Keratinocyte (primary cell): ENCODE results near the gene PABPN1L. TPM values are rescaled to one million over a fixed set of nuclear protein-coding genes. Genes with fewer than 3 reads are reported as not detected.

Source experiments
- DNase-seq: peaks from one replicate; pipeline ENCODE4 v3.0.0-alpha.2; 2011; ENCODE audit warnings: low read depth, missing footprints, low spot score
- FAIRE-seq: peaks from 2 replicates; lab custom pipeline; 2011; peaks lifted over from hg19 to GRCh38; lab: Jason Lieb, UNC
- H2AFZ ChIP-seq: 2 replicates; pipeline ENCODE4 v1.6.0; 2012; ENCODE audit warnings: low read length, control low read depth, inconsistent platforms; ENCODE audit not compliant: control insufficient read depth
- H3K27ac ChIP-seq: 2 replicates; pipeline ENCODE4 v1.5.1; 2011; ENCODE audit warnings: low read length; ENCODE audit not compliant: control insufficient read depth, insufficient read depth
- H3K27me3 ChIP-seq: 3 replicates; pipeline ENCODE4 v1.6.0; 2011; ENCODE audit warnings: low read length; ENCODE audit not compliant: control insufficient read depth, insufficient read depth; ENCODE audit errors: extremely low read depth
- H3K36me3 ChIP-seq, 2 experiments: 2 replicates in 1 of 2; 3 replicates in 1 of 2; pipeline ENCODE4 v1.5.1; 2011; ENCODE audit warnings: low read length in 2 of 2, mild to moderate bottlenecking in 1 of 2; ENCODE audit not compliant: control insufficient read depth in 2 of 2, insufficient read depth in 2 of 2; ENCODE audit errors: extremely low read depth in 1 of 2
- H3K4me1 ChIP-seq: 3 replicates; pipeline ENCODE4 v1.5.1; 2011; ENCODE audit warnings: low read length; ENCODE audit not compliant: control insufficient read depth, insufficient read depth; ENCODE audit errors: extremely low read depth
- H3K4me2 ChIP-seq: 3 replicates; pipeline ENCODE4 v1.6.0; 2011; ENCODE audit warnings: low read depth, low read length; ENCODE audit not compliant: control insufficient read depth, insufficient read depth; ENCODE audit errors: extremely low read depth
- H3K4me3 ChIP-seq, 3 experiments: fragments of 200-600 bp in 1 of 3; sonication (generic) in 1 of 3; 2 replicates in 2 of 3; 3 replicates in 1 of 3; pipeline ENCODE4 v1.5.1; 2011 to 2016; ENCODE audit warnings: low read length in 3 of 3, mild to moderate bottlenecking in 3 of 3, control low read depth in 2 of 3, inconsistent platforms in 1 of 3, low read depth in 1 of 3, mixed read lengths in 1 of 3, mixed run types in 1 of 3, moderate library complexity in 1 of 3; ENCODE audit not compliant: control insufficient read depth in 2 of 3, insufficient read depth in 2 of 3; ENCODE audit errors: extremely low read depth in 1 of 3
- H3K79me2 ChIP-seq: 2 replicates; pipeline ENCODE4 v1.6.0; 2012; ENCODE audit warnings: low read length; ENCODE audit not compliant: control insufficient read depth, insufficient read depth
- H3K9ac ChIP-seq: 3 replicates; pipeline ENCODE4 v1.6.0; 2011; ENCODE audit warnings: low read length; ENCODE audit not compliant: control insufficient read depth, insufficient read depth; ENCODE audit errors: extremely low read depth
- H3K9me1 ChIP-seq: 3 replicates; pipeline ENCODE4 v1.6.0; 2011; ENCODE audit warnings: low read length; ENCODE audit not compliant: control insufficient read depth, insufficient read depth; ENCODE audit errors: extremely low read depth
- H3K9me3 ChIP-seq: 2 replicates; pipeline ENCODE4 v1.5.1; 2012; ENCODE audit warnings: low read depth, low read length; ENCODE audit not compliant: control insufficient read depth
- H4K20me1 ChIP-seq: 3 replicates; pipeline ENCODE4 v1.6.0; 2011; ENCODE audit warnings: low read length; ENCODE audit not compliant: control insufficient read depth, insufficient read depth; ENCODE audit errors: extremely low read depth
- EZH2 ChIP-seq: IDR thresholded peaks from one replicate; pipeline ENCODE4 v1.6.1; 2012; ENCODE audit warnings: inconsistent platforms, mild to moderate bottlenecking, low read length, moderate library complexity
- dilution Hi-C: fragments of 300-500 bp; cut with MboI; formaldehyde crosslinking; loops from one replicate; pipeline ENCODE4 v1.7.0; 2020; ENCODE audit warnings: low sequenced_read_pairs; ENCODE audit not compliant: extremely low pct_ligation_motif_present
- polyA plus RNA-seq, 5 experiments: library from polyadenylated mRNA; depleted of rRNA in 3 of 5; stranded (reverse) in 3 of 5; stranded (forward) in 1 of 5; unstranded in 1 of 5; fragments of >200 nt; gene quantifications; 1 replicate in 1 of 5; 2 replicates in 3 of 5; 3 replicates in 1 of 5; pipeline versions ENCODE4 v1.2.1 to v1.2.3, GENCODE V29; 2011 to 2012; ENCODE audit warnings: missing spikeins in 2 of 5, low read depth in 1 of 5, low replicate concordance in 1 of 5
- TF ChIP-seq, protein P1 (sequence below), 3 experiments: IDR thresholded peaks in 1 of 3; conservative IDR thresholded peaks in 1 of 3; optimal IDR thresholded peaks in 1 of 3; 2 replicates in 2 of 3; 3 replicates in 1 of 3; pipeline versions ENCODE3 to v1.5.1; 2011; ENCODE audit warnings: low read length in 3 of 3, mild to moderate bottlenecking in 3 of 3, moderate library complexity in 2 of 3, control low read depth in 1 of 3, inconsistent platforms in 1 of 3; ENCODE audit not compliant: insufficient read depth in 2 of 3; ENCODE audit errors: extremely low read depth in 1 of 3

The PABPN1L gene
- polyA plus RNA-seq, 1 donor (not counting 4 experiments of a cell fraction or from before 2014, with no cell fraction given) = not detected

DNA sequence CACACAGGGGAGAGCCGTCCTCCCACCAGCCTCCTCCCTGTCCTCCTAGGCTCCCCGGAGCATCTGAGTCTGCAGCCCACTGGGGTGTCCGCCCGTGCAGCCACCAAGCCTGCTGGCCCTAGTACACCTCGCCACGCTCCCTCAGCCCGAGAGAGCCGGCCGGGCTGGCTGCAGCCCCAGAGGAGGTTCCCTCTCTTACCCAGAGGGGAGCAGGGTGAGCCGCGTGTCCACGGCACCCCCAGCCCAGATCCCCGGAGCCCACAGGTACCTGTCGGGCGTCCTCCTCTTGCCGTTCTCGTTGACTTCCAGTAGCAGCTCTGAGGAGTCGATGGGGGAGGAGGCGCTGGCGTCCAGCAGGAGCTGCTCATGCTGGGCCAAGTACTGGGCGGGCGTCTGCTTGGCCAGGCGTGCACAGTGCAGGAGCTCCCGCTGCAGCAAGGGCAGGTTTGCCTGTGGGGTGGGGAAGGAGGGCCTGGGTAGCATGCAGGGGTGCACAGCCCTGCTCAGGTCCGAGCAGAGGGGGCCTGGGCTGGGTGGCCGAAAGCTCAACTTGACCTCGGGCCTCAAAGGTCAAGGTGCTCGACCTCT is 19.3 kb upstream of the PABPN1L start:
- TF ChIP-seq EZH2 = no peak
- TF ChIP-seq, protein P1, sequence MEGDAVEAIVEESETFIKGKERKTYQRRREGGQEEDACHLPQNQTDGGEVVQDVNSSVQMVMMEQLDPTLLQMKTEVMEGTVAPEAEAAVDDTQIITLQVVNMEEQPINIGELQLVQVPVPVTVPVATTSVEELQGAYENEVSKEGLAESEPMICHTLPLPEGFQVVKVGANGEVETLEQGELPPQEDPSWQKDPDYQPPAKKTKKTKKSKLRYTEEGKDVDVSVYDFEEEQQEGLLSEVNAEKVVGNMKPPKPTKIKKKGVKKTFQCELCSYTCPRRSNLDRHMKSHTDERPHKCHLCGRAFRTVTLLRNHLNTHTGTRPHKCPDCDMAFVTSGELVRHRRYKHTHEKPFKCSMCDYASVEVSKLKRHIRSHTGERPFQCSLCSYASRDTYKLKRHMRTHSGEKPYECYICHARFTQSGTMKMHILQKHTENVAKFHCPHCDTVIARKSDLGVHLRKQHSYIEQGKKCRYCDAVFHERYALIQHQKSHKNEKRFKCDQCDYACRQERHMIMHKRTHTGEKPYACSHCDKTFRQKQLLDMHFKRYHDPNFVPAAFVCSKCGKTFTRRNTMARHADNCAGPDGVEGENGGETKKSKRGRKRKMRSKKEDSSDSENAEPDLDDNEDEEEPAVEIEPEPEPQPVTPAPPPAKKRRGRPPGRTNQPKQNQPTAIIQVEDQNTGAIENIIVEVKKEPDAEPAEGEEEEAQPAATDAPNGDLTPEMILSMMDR (optimal IDR thresholded peaks at IDR 0.05 in 1 of 3, IDR thresholded peaks at IDR 0.05 in 1 of 3, conservative IDR thresholded peaks at IDR 0.05 in 1 of 3; ENCODE audit: extremely low read depth in 1 of 3, insufficient read depth in 2 of 3, low read length in 3 of 3) = no peak
- peaks cover 34% of the 10 kb centered on the region for H3K27me3 ChIP-seq
- no peaks in the 10 kb centered on the region for H3K36me3 ChIP-seq
- H3K27ac ChIP-seq = no peak overlapping the region
- H4K20me1 ChIP-seq = no peaks in the 10 kb centered on the region
- no peak for FAIRE-seq
- no peaks in the 10 kb centered on the region for H3K9me3 ChIP-seq
- H3K4me3 ChIP-seq = no peak overlapping the region
- H3K9me1 ChIP-seq = no peaks in the 10 kb centered on the region
- dilution Hi-C loops = no loop called here
- peaks cover 15% of the 10 kb centered on the region for H3K4me1 ChIP-seq
- no peak overlapping the region for H2AFZ ChIP-seq
- no peak for DNase-seq
- no peaks in the 10 kb centered on the region for H3K79me2 ChIP-seq
- no peak overlapping the region for H3K4me2 ChIP-seq
- no peak overlapping the region for H3K9ac ChIP-seq

DNA sequence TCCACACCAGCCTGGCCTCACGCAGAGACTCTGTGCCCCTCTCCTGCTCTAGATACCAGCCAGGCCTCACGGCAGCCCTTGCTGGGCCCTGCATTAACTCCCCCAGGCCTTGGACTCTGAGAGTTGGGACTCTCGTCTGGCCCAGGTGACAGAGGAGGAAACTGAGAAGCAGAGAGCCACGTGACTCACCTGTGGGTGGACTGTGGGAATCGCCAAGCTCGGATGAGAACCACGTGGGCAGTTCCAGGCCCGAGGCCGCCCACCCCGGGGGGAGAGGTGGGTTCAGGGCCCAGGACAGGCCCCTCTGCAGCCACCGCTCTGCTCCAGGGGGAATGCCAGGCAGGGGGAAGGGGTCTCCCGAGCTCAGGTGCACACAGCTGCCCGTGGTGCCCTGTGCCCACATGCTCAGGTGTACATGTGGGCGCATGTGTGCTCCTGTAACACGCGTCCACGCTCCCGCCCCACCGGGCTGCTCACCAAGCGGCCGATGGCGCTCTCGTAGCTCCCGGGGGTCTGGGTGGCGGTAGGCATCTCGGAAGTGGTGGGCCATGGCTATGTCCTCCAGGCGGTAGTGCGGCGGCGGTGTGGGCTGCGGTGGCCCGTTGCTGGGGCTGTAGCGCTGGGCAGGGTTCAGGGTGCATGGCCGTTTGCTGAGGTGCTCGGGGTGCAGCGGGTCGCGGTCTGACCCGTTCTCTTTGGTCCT is 18.3 kb upstream of the PABPN1L start:
- H3K9me3 ChIP-seq = no peaks in the 10 kb centered on the region
- DNase-seq (no peak), FAIRE-seq (no peak)
- no peaks in the 10 kb centered on the region for H4K20me1 ChIP-seq
- H3K36me3 ChIP-seq = no peaks in the 10 kb centered on the region
- no peak overlapping the region for H3K4me3 ChIP-seq
- H3K9ac ChIP-seq = no peak overlapping the region
- dilution Hi-C loops = no loop called here
- H3K27me3 ChIP-seq = peaks cover 41% of the 10 kb centered on the region
- no peaks in the 10 kb centered on the region for H3K79me2 ChIP-seq
- H3K4me1 ChIP-seq = peaks cover 22% of the 10 kb centered on the region
- H3K4me2 ChIP-seq = no peak overlapping the region
- H2AFZ ChIP-seq = no peak overlapping the region
- H3K27ac ChIP-seq = no peak overlapping the region
- H3K9me1 ChIP-seq = no peaks in the 10 kb centered on the region
- TF ChIP-seq, protein P1 (optimal IDR thresholded peaks at IDR 0.05 in 1 of 3, IDR thresholded peaks at IDR 0.05 in 1 of 3, conservative IDR thresholded peaks at IDR 0.05 in 1 of 3; ENCODE audit: extremely low read depth in 1 of 3, insufficient read depth in 2 of 3, low read length in 3 of 3) = no peak
- no peak for TF ChIP-seq EZH2
